PFSK-1 (cell line): ENCODE measurements around the gene ANO3.

Experiments used
- POLR2AphosphoS5 ChIP-seq: IDR thresholded peaks from 2 replicates; pipeline ENCODE4 v1.6.1; 2012; ENCODE audit warnings: low read depth, mild to moderate bottlenecking, control low read depth, low read length, moderate library complexity
- TAF1 ChIP-seq: IDR thresholded peaks from 2 replicates; pipeline ENCODE4 v1.6.1; 2012; ENCODE audit warnings: low read length, control low read depth, borderline replicate concordance; ENCODE audit not compliant: insufficient read depth
- TF ChIP-seq, protein P1 (sequence below), 2 experiments: IDR thresholded peaks; 2 replicates each; pipeline versions ENCODE4 v1.6.1 to v1.8.0; 2011 to 2012; ENCODE audit warnings: low read depth in 2 of 2, low read length in 2 of 2, control low read depth in 1 of 2, inconsistent platforms in 1 of 2, mild to moderate bottlenecking in 1 of 2, moderate library complexity in 1 of 2; ENCODE audit not compliant: insufficient read depth in 1 of 2

DNA sequence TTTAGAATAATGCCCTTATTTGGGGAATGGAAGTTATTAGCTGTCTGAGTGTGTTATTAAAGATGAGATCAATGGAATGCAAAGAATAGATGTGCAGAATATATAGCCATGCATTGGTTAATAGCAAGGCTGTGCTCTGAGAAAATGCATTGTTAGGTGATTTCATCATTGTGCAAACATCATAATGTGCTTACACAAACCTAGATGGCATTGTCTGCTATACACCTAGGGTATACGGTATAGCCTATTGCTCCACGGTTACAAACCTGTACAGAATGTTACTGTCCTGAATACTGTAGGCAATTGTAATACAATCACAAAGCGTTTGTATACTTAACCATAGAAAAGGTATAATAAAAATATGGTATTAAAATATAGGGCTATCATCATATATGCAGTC is 364.4 kb downstream of the ANO3 start:
- no peak for TF ChIP-seq TAF1
- no peak for TF ChIP-seq POLR2AphosphoS5
- TF ChIP-seq, protein P1, sequence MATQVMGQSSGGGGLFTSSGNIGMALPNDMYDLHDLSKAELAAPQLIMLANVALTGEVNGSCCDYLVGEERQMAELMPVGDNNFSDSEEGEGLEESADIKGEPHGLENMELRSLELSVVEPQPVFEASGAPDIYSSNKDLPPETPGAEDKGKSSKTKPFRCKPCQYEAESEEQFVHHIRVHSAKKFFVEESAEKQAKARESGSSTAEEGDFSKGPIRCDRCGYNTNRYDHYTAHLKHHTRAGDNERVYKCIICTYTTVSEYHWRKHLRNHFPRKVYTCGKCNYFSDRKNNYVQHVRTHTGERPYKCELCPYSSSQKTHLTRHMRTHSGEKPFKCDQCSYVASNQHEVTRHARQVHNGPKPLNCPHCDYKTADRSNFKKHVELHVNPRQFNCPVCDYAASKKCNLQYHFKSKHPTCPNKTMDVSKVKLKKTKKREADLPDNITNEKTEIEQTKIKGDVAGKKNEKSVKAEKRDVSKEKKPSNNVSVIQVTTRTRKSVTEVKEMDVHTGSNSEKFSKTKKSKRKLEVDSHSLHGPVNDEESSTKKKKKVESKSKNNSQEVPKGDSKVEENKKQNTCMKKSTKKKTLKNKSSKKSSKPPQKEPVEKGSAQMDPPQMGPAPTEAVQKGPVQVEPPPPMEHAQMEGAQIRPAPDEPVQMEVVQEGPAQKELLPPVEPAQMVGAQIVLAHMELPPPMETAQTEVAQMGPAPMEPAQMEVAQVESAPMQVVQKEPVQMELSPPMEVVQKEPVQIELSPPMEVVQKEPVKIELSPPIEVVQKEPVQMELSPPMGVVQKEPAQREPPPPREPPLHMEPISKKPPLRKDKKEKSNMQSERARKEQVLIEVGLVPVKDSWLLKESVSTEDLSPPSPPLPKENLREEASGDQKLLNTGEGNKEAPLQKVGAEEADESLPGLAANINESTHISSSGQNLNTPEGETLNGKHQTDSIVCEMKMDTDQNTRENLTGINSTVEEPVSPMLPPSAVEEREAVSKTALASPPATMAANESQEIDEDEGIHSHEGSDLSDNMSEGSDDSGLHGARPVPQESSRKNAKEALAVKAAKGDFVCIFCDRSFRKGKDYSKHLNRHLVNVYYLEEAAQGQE (IDR thresholded peaks at IDR 0.05; ENCODE audit: insufficient read depth in 1 of 2, low read depth in 2 of 2, low read length in 2 of 2) = no peak
